HFF-Myc (cell line): ENCODE data around the gene EPC2.
"Not testable (repeated sequence)": the region's sequence is repeated elsewhere in the genome, so short reads cannot be mapped to it uniquely, and the experiment has no call there.

Experiments
- DNase-seq: peaks from one replicate; pipeline ENCODE4 v3.0.0-alpha.2; 2011; ENCODE audit warnings: low read depth; ENCODE audit errors: extremely low read depth
- H3K4me3 ChIP-seq: replicated peaks from 2 replicates; pipeline ENCODE4 v1.5.1; 2011; ENCODE audit warnings: low read depth, mild to moderate bottlenecking, control low read depth, low read length
- TF ChIP-seq, protein P1 (sequence below): IDR thresholded peaks from 2 replicates; pipeline ENCODE4 v1.5.1; 2012; ENCODE audit warnings: mild to moderate bottlenecking, low read depth, low read length, control low read depth; ENCODE audit errors: missing control alignments

EPC2 gene

DNA sequence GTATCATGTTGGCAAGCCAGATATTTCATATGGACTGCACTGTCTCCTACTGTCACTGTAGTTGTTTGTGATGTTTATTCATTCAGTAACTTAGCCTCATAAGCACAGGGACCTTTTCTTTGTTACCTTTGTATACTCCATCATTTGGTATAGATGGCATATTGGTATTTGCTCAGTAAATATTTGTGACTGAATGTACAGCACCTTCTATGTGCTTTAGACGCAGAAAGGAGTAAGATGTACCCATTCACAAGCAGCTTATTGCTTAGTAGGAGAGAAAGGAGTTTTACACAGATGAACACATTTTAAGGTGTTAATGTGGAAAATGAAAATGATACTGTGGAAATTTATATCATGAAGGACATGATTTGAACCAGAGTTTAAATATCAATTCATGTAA lies 12.0 kb downstream of the EPC2 start:
- TF ChIP-seq, protein P1, sequence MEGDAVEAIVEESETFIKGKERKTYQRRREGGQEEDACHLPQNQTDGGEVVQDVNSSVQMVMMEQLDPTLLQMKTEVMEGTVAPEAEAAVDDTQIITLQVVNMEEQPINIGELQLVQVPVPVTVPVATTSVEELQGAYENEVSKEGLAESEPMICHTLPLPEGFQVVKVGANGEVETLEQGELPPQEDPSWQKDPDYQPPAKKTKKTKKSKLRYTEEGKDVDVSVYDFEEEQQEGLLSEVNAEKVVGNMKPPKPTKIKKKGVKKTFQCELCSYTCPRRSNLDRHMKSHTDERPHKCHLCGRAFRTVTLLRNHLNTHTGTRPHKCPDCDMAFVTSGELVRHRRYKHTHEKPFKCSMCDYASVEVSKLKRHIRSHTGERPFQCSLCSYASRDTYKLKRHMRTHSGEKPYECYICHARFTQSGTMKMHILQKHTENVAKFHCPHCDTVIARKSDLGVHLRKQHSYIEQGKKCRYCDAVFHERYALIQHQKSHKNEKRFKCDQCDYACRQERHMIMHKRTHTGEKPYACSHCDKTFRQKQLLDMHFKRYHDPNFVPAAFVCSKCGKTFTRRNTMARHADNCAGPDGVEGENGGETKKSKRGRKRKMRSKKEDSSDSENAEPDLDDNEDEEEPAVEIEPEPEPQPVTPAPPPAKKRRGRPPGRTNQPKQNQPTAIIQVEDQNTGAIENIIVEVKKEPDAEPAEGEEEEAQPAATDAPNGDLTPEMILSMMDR, result no peak
- H3K4me3 ChIP-seq, result no peak overlapping the region
- no peak for DNase-seq

DNA sequence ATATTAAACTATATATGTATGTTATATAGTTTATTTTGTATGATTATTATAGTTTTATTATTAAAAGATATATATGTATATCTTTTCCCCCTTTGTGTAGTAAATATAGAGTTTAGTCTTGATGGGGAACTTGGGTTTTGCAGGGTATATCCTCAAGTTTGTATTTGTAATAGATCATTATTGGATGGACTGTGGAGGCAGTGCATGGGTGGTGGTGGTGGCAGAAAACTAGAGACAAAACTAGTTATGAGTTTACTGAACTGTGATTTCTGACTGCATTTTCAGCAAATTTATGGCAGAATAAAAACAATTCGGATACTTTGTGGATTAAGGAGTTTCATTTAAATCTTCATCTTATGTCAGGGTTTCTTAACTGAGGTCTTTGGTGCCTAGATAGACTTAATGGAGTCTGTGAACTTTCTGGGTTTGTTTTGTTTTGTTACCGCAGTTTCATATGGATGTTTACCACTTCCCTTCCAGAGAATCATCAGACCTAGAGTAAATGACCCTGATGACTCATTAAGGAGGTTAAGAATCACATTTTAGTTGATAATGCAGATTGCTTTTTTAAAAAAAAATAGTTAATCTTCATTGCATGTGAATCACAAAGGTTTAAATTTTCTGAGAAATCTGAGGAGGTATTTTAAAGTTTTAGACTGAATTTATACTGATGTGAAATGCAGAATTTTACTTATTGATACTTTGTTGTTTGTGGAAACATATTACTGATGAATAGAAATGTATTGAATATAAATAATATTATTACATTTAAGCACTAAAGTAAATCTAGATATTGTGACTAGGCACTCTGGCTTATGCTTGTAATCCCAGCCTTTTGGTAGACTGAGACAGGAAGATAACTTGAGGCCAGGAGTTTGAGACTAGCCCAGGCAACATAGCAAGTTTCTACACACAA lies 14.5 kb downstream of the EPC2 start:
- no peak for DNase-seq
- TF ChIP-seq, protein P1, result no peak
- no peak overlapping the region for H3K4me3 ChIP-seq

DNA sequence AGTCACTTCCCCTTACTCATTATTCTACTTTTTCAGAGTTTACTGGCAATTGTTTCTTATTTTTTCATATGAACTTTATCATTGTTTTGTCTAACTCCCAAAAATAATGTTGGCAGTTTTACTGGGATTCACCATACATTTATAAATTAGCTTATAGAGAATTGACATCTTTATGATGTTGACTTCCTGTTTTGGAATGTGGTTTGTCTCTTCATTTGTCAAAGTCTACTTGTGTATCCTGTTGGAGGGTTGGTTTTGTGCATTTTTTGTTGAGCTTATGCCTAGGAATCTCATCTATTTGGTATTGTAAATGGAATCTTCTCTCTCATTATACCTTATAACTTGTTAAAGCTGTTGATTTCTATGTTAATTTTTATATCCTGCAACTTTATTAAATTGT lies 16.4 kb downstream of the EPC2 start:
- DNase-seq, result no peak
- TF ChIP-seq, protein P1, result no peak
- no peak overlapping the region for H3K4me3 ChIP-seq

DNA sequence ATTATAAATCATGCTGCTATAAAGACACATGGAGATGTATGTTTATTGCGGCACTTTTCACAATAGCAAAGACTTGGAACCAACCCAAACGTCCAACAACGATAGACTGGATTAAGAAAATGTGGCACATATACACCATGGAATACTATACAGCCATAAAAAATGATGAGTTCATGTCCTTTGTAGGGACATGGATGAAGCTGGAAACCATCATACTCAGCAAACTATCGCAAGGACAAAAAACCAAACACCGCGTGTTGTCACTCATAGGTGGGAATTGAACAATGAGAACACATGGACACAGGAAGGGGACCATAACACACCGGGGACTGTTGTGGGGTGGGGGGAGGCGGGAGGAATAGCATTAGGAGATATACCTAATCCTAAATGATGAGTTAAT lies 17.8 kb downstream of the EPC2 start:
- DNase-seq, H3K4me3 ChIP-seq: not testable (repeated sequence)

DNA sequence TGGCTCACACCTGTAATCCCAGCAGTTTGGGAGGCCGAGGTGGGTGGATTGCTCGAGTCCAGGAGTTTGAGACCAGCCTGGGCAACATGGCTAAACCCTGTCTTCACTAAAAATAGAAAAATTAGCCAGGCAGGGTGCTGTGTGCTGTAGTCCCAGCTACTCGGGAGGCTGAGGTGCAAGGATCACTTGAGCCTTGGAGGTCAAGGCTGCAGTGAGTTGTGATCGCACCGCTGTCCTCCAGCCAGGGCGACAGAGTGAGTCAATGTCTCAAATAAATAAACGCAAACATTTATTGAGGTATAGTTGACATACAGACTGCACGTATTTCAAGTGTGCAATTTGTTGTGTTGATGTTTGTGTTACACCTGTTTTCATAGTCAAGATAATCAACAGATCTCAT lies 19.7 kb downstream of the EPC2 start:
- no peak for DNase-seq
- TF ChIP-seq, protein P1, result no peak
- no peak overlapping the region for H3K4me3 ChIP-seq

DNA sequence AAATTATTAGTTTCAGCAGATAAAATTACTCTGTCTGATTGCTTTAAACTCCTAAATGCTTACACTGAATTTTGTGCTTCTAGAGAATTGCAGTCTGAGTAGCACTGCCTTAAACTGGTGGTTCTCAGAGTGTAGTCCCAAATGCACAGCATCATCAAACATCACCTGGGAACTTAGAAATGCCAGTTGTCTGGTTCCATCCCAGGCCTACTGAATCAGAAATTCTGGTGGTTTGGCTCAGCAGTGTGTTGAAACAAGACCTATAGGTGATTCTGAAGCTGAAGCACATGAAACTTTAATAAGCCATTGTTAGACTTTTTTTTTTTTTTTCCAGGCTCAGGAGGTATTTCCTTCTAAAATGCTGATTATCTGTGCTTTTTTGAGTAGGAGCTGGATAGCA lies 22.0 kb downstream of the EPC2 start:
- TF ChIP-seq, protein P1, result no peak
- H3K4me3 ChIP-seq, result no peak overlapping the region
- no peak for DNase-seq

DNA sequence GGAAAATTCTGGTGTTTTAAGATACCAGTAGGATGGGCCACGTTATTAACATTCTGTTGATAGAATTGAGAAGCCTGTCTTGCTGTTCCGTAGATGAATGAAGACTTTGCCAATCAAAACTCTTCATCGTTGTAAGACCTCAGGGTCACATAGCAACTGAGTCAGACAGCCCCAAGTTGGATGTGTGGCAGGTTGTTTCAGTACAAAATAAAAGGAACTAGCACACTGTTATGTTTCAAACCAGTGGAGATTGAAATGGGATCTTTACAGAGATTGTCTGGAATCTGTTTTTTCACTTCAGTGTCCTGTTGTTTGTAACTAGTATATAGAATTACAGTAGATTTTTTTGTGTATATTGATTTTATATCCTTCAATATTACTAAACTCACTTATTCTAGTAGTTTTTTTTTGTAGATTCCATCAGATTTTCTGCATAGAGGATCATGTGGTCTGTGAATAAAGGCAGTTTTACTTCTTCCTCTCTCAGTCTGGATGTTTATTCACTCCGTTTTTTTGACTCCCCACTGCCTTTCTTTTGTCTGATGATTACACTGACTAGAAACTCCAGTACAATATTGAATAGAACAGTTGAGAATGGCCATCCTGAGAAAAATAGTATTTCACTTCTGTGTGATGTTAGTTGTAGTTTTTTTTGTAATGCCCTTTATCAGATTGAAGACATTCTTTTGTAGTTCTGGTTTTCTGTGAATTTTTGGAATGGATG lies 22.7 kb downstream of the EPC2 start:
- no peak for DNase-seq
- no peak overlapping the region for H3K4me3 ChIP-seq
- TF ChIP-seq, protein P1, result no peak
